Vagina (tissue), 2 donors: Measurements from ENCODE around the gene RLBP1. TPM values are rescaled to one million over a fixed set of nuclear protein-coding genes. Genes with fewer than 3 reads are reported as not detected.
A peak's percentile ranks its signal among the peaks of the same experiment; 100 is the strongest.
"Not testable (repeated sequence)": the region's sequence is repeated elsewhere in the genome, so short reads cannot be mapped to it uniquely, and the experiment has no call there.

Experiments
- DNase-seq, 2 donors: peaks; one replicate each; pipeline ENCODE4 v3.0.0-alpha.2; 2017; ENCODE audit errors: extremely low spot score in 2 of 2
- H3K27ac ChIP-seq: fragments of 200-600 bp; sonication (generic); one replicate; pipeline ENCODE4 v1.5.1; 2019
- H3K27me3 ChIP-seq: fragments of 200-600 bp; sonication (generic); one replicate; pipeline ENCODE4 v1.5.1; 2019
- H3K36me3 ChIP-seq, 2 donors: fragments of 200-600 bp; sonication (generic); one replicate each; pipeline ENCODE4 v1.5.1; 2017 to 2019
- H3K4me1 ChIP-seq: fragments of 200-600 bp; sonication (generic); one replicate; pipeline ENCODE4 v1.5.1; 2019
- H3K4me3 ChIP-seq, 2 donors: fragments of 200-600 bp; sonication (generic); 1 replicate in 1 of 2; 2 replicates in 1 of 2; pipeline ENCODE4 v1.5.1; 2016 to 2019
- H3K9me3 ChIP-seq: fragments of 200-600 bp; sonication (generic); one replicate; pipeline ENCODE4 v1.5.1; 2019
- CTCF ChIP-seq, 3 experiments: fragments of 450-650 bp in 2 of 3; fragments of 200-600 bp in 1 of 3; sonication (generic) in 1 of 3; IDR thresholded peaks; one replicate each; pipeline ENCODE4 v1.5.1; 2017 to 2019; ENCODE audit warnings: antibody characterized with exemption in 3 of 3, mild to moderate bottlenecking in 2 of 3, moderate library complexity in 2 of 3
- POLR2A ChIP-seq, 2 donors: fragments of 450-650 bp; IDR thresholded peaks; one replicate each; pipeline ENCODE4 v1.6.1; 2017; ENCODE audit warnings: antibody characterized with exemption in 2 of 2, mild to moderate bottlenecking in 2 of 2, moderate library complexity in 2 of 2
- POLR2AphosphoS5 ChIP-seq, 2 donors: sonication (generic); formaldehyde crosslinking; IDR thresholded peaks; one replicate each; pipeline ENCODE4 v1.9.0; 2017; ENCODE audit warnings: antibody characterized with exemption in 2 of 2, mild to moderate bottlenecking in 2 of 2, low read depth in 1 of 2; ENCODE audit not compliant: insufficient read depth in 1 of 2
- intact Hi-C: fragments of 100-400 bp; cut with DNase I; formaldehyde crosslinking; loops from one replicate; pipeline ENCODE4 v1.15.1; 2023
- total RNA-seq: library from RNA; depleted of rRNA; stranded (reverse); fragments of >200 nt; gene quantifications from one replicate; pipeline ENCODE4 v1.2.3, GENCODE V29; 2016

RLBP1 gene
- total RNA-seq, 1 donor from 2014 or later = not detected

DNA sequence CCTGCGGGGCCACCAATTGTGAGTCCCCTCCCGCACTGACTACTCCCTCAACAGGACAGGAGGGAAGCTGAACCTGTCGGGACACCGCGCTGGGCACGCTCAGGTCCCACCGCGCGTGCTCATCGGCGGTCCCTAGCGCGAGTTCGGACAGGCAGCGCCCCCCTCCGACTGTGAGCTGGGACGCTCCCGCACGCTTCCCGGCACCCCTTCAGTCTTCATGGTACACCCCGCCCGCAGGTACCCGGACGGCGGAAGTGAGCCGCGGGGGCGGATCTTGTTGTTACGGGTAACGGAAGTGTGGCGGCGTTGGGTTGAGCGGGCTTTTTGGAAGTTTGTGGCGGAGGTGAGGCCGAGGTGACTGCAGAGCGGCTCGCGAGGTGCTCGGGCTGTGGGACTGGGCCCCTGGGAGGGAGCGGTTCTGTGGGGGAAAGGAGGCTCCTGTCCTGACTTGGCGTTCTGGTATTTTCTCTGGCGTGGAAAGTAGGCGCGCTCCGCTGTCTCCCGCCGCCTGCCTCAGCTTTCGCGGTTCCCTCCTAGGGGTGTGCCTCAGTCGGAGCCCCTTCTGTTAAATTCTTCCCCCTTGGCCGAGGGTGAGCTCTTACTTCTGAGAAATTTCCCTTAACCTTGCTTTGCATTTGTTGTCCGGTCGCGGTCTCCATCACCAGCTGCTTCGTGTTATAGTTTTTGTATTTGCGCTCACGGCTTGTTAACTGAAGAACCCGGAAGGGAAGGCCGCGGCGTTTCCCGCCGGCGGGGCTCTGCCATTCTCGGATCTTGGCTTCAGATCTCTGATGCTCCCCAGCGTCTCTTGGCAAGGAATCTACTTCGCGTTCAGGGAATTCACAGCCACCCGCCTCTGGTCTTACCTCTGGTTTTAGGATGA lies 22.6 kb upstream of the RLBP1 start, which contains the start of gene FANCI:
Gene FANCI (plus strand): TSS at position 289 of the 883 bp plus-strand sequence. CDS start 3,669 bp downstream, outside the sequence.
- H3K27ac ChIP-seq = peak within 1 kb of the TSS; percentile 67
- H3K36me3 ChIP-seq = no peaks in the 10 kb centered on the region
- H3K4me1 ChIP-seq = peaks cover 18% of the 10 kb centered on the region
- intact Hi-C loops = no loop called here
- H3K9me3 ChIP-seq = no peaks in the 10 kb centered on the region
- no peaks in the 10 kb centered on the region for H3K27me3 ChIP-seq
- TF ChIP-seq POLR2AphosphoS5 (IDR thresholded peaks at IDR 0.05; ENCODE audit: insufficient read depth in 1 of 2, low read depth in 1 of 2) (peak; percentile 88 to 92), CTCF (IDR thresholded peaks at IDR 0.05) (peak in 1 of 3 experiments; percentile 49), POLR2A (IDR thresholded peaks at IDR 0.05) (no peak)
- peak in 1 of 2 donors; percentile 91 for DNase-seq
- peak within 1 kb of the TSS; percentile 58 to 79 for H3K4me3 ChIP-seq

DNA sequence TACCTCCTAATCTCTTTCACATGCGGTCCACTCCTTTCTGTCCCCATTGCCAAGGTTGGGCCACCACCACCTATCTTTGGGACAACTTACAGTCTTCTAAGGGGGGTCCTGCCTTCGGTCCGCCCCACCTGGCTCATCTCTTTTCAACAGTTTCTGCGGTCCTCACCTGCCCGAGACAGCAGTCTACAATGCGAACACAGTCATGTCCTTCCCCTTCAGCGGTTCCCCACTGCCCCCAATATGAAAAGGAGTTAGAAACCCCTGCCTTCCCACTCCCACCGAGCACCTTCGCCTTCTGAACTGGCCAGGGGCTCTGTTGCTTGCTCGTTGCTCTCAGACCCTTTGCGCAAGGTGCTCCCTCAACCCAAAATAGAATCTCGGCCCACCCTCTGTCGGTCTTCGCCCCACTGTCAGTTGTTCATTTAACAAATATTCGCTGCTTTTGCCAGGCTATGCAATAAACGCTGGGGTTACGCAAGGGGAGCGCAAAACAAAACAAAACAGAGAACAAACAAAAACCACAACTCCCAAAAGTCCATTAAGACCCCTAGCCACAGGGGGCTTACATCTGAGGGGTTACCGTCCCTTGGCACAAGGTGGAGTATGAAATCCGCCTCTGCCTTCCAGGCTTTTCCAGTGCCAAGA lies 21.8 kb upstream of the RLBP1 start:
- H3K4me1 ChIP-seq = peaks cover 18% of the 10 kb centered on the region
- DNase-seq = no peak
- peak overlapping the region; percentile 58 to 79 for H3K4me3 ChIP-seq
- no peaks in the 10 kb centered on the region for H3K9me3 ChIP-seq
- H3K27me3 ChIP-seq = no peaks in the 10 kb centered on the region
- peak overlapping the region; percentile 67 for H3K27ac ChIP-seq
- intact Hi-C loops = no loop called here
- TF ChIP-seq CTCF (IDR thresholded peaks at IDR 0.05) (no peak), POLR2AphosphoS5 (IDR thresholded peaks at IDR 0.05; ENCODE audit: insufficient read depth in 1 of 2, low read depth in 1 of 2) (no peak), POLR2A (IDR thresholded peaks at IDR 0.05) (no peak)
- no peaks in the 10 kb centered on the region for H3K36me3 ChIP-seq

DNA sequence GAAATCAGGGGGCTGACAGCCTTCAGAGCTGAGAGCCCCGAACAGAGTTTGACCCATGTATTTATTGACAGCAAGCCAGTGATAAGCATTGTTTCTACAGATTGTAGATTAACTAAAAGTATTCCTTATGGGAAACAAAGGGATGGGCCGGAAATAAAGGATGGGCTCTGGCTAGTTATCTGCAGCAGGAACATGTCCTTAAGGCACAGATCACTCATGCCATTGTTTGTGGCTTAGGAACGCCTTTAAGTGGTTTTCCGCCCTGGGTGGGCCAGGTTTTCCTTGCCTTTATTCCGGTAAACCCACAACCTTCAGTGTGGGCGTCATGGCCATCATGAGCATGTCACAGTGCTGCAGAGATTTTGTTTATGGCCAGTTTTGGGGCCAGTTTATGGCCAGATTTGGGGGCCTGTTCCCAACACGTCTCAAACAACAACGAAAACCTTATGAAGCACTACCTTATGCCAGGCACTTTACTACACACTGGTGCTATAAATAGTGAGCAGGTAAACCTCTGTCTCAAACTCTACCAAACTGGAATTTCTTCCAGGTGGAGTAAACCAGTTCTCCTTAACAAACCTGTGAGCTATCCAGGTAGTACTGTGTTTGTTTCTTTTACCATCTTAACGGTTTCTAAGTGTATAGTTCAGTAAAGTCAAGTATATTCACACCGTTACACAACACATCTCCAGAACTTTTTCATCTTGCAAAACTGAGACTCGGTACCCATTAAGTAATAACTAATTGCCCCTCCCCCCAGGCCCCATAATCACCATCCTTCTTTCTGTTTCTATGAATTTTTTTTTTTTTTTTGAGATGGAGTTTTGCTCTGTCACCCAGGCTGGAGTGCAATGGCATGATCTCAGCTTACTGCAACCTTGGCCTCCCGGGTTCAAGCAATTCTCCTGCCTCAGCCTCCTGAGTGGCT lies 18.8 kb upstream of the RLBP1 start:
- H3K27ac ChIP-seq, H3K4me3 ChIP-seq, H3K36me3 ChIP-seq, H3K9me3 ChIP-seq, intact Hi-C loops, DNase-seq, H3K27me3 ChIP-seq: not testable (repeated sequence)
- H3K4me1 ChIP-seq = peaks cover 18% of the 10 kb centered on the region

DNA sequence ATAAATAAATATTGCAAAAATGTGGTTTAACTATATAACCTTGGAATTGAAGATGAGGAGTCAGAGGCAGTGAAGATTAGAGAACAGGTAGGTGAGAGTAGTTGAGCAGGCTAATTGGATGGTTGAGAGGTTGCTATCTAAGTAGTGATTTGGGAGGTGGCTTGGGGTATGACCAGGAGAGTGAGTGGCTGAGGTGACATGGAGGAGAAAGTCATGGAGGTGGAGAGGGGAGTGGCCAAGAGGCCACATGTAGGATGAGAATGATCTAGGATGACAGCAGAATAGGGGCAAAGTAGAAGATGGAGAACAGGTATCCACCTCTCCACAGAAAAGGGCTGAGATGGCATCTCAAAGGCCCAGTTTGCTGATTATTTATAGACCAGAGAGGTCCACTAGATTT lies 10.5 kb upstream of the RLBP1 start:
- Histone ChIP-seq H3K9me3 (no peaks in the 10 kb centered on the region), H3K27me3 (no peaks in the 10 kb centered on the region), H3K4me3 (no peak overlapping the region), H3K36me3 (no peaks in the 10 kb centered on the region), H3K27ac (no peak overlapping the region), H3K4me1 (no peaks in the 10 kb centered on the region)
- no peak for TF ChIP-seq CTCF (IDR thresholded peaks at IDR 0.05)
- no peak for TF ChIP-seq POLR2A (IDR thresholded peaks at IDR 0.05)
- TF ChIP-seq POLR2AphosphoS5 (IDR thresholded peaks at IDR 0.05; ENCODE audit: insufficient read depth in 1 of 2, low read depth in 1 of 2) = no peak
- no peak for DNase-seq
- intact Hi-C loops = no loop called here

- Histone ChIP-seq H3K27me3 (no peaks in the 10 kb centered on the region), H3K27ac (no peak overlapping the region), H3K4me3 (no peak overlapping the region), H3K9me3 (no peaks in the 10 kb centered on the region), H3K36me3 (no peaks in the 10 kb centered on the region), H3K4me1 (no peaks in the 10 kb centered on the region)
- TF ChIP-seq POLR2A (IDR thresholded peaks at IDR 0.05) (no peak), CTCF (IDR thresholded peaks at IDR 0.05) (no peak), POLR2AphosphoS5 (IDR thresholded peaks at IDR 0.05; ENCODE audit: insufficient read depth in 1 of 2, low read depth in 1 of 2) (no peak)
- DNase-seq = no peak
- intact Hi-C loops = no loop called here
Measured at GRCh38 chr15:89230277-89230676, 8.9 kb upstream of the RLBP1 start.
